Gastroesophageal sphincter (tissue), 3 donors: ENCODE results near the gene MPDU1.

Source experiments
- POLR2AphosphoS5 ChIP-seq: sonication (generic); formaldehyde crosslinking; IDR thresholded peaks from one replicate; pipeline ENCODE4 v1.6.1; 2017; ENCODE audit warnings: antibody characterized with exemption
- TF ChIP-seq, protein P1 (sequence below), 4 experiments: fragments of 200-600 bp in 2 of 4; fragments of 450-650 bp in 2 of 4; sonication (generic) in 1 of 4; IDR thresholded peaks; one replicate each; pipeline ENCODE4 v1.5.1; 2017 to 2019; ENCODE audit warnings: antibody characterized with exemption in 4 of 4, mild to moderate bottlenecking in 2 of 4, moderate library complexity in 2 of 4

DNA sequence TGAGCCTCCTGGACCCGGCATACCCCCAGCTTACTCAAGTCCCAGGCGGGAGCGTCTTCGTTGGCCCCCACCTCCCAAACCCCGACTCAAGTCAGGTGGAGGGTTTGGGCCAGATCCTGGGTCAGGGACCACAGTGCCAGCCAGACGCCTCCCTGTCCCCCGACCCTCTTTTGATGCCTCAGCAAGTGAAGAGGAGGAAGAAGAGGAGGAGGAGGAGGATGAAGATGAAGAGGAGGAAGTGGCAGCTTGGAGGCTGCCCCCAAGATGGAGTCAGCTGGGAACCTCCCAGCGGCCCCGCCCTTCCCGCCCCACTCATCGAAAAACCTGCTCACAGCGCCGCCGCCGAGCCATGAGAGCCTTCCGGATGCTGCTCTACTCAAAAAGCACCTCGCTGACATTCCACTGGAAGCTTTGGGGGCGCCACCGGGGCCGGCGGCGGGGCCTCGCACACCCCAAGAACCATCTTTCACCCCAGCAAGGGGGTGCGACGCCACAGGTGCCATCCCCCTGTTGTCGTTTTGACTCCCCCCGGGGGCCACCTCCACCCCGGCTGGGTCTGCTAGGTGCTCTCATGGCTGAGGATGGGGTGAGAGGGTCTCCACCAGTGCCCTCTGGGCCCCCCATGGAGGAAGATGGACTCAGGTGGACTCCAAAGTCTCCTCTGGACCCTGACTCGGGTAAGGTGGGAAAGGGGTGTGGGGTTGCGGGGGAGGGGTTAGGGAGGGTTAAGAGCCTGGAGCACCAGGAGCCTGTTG is 20.4 kb upstream of the MPDU1 start:
- TF ChIP-seq, protein P1, sequence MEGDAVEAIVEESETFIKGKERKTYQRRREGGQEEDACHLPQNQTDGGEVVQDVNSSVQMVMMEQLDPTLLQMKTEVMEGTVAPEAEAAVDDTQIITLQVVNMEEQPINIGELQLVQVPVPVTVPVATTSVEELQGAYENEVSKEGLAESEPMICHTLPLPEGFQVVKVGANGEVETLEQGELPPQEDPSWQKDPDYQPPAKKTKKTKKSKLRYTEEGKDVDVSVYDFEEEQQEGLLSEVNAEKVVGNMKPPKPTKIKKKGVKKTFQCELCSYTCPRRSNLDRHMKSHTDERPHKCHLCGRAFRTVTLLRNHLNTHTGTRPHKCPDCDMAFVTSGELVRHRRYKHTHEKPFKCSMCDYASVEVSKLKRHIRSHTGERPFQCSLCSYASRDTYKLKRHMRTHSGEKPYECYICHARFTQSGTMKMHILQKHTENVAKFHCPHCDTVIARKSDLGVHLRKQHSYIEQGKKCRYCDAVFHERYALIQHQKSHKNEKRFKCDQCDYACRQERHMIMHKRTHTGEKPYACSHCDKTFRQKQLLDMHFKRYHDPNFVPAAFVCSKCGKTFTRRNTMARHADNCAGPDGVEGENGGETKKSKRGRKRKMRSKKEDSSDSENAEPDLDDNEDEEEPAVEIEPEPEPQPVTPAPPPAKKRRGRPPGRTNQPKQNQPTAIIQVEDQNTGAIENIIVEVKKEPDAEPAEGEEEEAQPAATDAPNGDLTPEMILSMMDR (IDR thresholded peaks at IDR 0.05), result no peak
- no peak for TF ChIP-seq POLR2AphosphoS5
